ENCODE measurements around the gene FOXP2. TPM values are rescaled to one million over a fixed set of nuclear protein-coding genes. Genes with fewer than 3 reads are reported as not detected.

Gene FOXP2
- total RNA-seq, 1 experiment from 2014 or later: 0.17 TPM

DNA sequence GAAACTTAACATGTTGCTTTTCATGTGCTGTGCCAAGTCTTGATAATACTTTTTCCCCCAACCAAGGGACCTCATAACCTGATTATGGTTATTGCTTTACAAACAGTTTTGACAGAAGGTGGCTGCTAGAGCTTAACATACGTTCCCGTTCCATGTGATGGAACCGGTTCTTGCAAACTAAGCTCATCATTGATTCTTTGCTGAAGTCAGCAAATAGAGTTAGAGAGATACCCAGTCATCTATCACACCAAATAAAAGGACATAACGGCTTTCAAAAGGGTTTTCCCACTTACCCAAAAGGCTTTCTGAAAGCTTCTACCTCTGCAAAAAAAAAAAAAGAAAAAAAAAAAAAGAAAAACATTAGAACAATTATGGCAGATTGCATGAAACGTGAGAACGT, 277.0 kb downstream of the FOXP2 start:
- Mint-ChIP-seq H3K4me1 (peaks cover 42% of the 10 kb centered on the region), H3K4me3 (no peak overlapping the region), H3K9me3 (no peaks in the 10 kb centered on the region), H3K27me3 (ENCODE audit: low read depth) (no peaks in the 10 kb centered on the region; the same call in 1 of the 2 replicates), H3K27ac (no peak overlapping the region), H3K36me3 (no peaks in the 10 kb centered on the region)
- ChIA-PET CTCF (interaction anchor here (0.7 kb wide), 1 partner anchor 32 kb away, joined by 3 read pairs; no protein-coding TSS in a partner anchor), POLR2A (interaction anchor here (0.6 to 0.7 kb wide), 2 partner anchors 278 to 988 kb away, joined by 3 read pairs; no protein-coding TSS in a partner anchor)
- ATAC-seq: no peak
- no peak for DNase-seq (ENCODE audit: low spot score)
- TF ChIP-seq, protein P1, sequence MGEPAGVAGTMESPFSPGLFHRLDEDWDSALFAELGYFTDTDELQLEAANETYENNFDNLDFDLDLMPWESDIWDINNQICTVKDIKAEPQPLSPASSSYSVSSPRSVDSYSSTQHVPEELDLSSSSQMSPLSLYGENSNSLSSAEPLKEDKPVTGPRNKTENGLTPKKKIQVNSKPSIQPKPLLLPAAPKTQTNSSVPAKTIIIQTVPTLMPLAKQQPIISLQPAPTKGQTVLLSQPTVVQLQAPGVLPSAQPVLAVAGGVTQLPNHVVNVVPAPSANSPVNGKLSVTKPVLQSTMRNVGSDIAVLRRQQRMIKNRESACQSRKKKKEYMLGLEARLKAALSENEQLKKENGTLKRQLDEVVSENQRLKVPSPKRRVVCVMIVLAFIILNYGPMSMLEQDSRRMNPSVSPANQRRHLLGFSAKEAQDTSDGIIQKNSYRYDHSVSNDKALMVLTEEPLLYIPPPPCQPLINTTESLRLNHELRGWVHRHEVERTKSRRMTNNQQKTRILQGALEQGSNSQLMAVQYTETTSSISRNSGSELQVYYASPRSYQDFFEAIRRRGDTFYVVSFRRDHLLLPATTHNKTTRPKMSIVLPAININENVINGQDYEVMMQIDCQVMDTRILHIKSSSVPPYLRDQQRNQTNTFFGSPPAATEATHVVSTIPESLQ (CRISPR knock-in tag; IDR thresholded peaks at IDR 0.05): no peak
- TF ChIP-seq JAZF1 (CRISPR knock-in tag; IDR thresholded peaks at IDR 0.05) (no peak), RORB (CRISPR knock-in tag; IDR thresholded peaks at IDR 0.05) (no peak), FOXJ3 (CRISPR knock-in tag; IDR thresholded peaks at IDR 0.05; ENCODE audit: borderline replicate concordance) (no peak), TCF7 (CRISPR knock-in tag; IDR thresholded peaks at IDR 0.05; ENCODE audit: low read depth) (no peak), MAX (CRISPR knock-in tag; IDR thresholded peaks at IDR 0.05) (no peak), IRF2 (CRISPR knock-in tag; IDR thresholded peaks at IDR 0.05; ENCODE audit: borderline replicate concordance, low read depth) (no peak), MXD4 (CRISPR knock-in tag; IDR thresholded peaks at IDR 0.05; ENCODE audit: borderline replicate concordance) (no peak), GABPB1 (CRISPR knock-in tag; IDR thresholded peaks at IDR 0.05) (no peak), EMX1 (CRISPR knock-in tag; IDR thresholded peaks at IDR 0.05) (no peak)
- TF ChIP-seq, protein P2, sequence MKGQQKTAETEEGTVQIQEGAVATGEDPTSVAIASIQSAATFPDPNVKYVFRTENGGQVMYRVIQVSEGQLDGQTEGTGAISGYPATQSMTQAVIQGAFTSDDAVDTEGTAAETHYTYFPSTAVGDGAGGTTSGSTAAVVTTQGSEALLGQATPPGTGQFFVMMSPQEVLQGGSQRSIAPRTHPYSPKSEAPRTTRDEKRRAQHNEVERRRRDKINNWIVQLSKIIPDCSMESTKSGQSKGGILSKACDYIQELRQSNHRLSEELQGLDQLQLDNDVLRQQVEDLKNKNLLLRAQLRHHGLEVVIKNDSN (CRISPR knock-in tag; IDR thresholded peaks at IDR 0.05): no peak
- TF ChIP-seq, protein P3, sequence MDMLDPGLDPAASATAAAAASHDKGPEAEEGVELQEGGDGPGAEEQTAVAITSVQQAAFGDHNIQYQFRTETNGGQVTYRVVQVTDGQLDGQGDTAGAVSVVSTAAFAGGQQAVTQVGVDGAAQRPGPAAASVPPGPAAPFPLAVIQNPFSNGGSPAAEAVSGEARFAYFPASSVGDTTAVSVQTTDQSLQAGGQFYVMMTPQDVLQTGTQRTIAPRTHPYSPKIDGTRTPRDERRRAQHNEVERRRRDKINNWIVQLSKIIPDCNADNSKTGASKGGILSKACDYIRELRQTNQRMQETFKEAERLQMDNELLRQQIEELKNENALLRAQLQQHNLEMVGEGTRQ (CRISPR knock-in tag; IDR thresholded peaks at IDR 0.05): no peak

DNA sequence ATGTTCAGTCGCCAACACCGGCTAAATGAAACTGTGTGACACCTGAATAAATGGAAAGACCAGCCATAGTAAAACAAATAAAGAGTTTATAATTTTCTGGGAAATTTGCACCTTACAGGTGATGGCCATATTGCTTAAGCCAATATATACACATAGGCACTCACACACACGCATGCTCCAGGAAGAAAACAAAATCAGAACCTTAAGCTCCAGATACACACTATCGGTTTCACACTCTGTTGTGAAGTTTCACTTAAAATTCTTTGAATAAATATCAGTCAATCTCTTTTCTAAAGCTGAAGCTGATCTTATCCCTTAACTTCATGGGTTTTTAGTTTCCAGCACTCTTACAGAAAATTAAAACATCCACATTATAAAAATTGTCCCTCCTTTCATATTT, 280.6 kb downstream of the FOXP2 start:
- ChIA-PET POLR2A (no interaction called here), CTCF (interaction anchor here (2.3 kb wide), 1 partner anchor 32 kb away, joined by 5 read pairs; no protein-coding TSS in a partner anchor)
- DNase-seq (ENCODE audit: low spot score) (no peak), ATAC-seq (no peak)
- no peak overlapping the region for H3K27ac Mint-ChIP-seq
- TF ChIP-seq, protein P4, sequence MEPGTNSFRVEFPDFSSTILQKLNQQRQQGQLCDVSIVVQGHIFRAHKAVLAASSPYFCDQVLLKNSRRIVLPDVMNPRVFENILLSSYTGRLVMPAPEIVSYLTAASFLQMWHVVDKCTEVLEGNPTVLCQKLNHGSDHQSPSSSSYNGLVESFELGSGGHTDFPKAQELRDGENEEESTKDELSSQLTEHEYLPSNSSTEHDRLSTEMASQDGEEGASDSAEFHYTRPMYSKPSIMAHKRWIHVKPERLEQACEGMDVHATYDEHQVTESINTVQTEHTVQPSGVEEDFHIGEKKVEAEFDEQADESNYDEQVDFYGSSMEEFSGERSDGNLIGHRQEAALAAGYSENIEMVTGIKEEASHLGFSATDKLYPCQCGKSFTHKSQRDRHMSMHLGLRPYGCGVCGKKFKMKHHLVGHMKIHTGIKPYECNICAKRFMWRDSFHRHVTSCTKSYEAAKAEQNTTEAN (CRISPR knock-in tag; IDR thresholded peaks at IDR 0.05): no peak
- no peaks in the 10 kb centered on the region; the same call in 1 of the 2 replicates for H3K27me3 Mint-ChIP-seq (ENCODE audit: low read depth)
- H3K4me1 Mint-ChIP-seq: peaks cover 10% of the 10 kb centered on the region
- H3K4me3 Mint-ChIP-seq: no peak overlapping the region
- no peaks in the 10 kb centered on the region for H3K9me3 Mint-ChIP-seq
- no peaks in the 10 kb centered on the region for H3K36me3 Mint-ChIP-seq

DNA sequence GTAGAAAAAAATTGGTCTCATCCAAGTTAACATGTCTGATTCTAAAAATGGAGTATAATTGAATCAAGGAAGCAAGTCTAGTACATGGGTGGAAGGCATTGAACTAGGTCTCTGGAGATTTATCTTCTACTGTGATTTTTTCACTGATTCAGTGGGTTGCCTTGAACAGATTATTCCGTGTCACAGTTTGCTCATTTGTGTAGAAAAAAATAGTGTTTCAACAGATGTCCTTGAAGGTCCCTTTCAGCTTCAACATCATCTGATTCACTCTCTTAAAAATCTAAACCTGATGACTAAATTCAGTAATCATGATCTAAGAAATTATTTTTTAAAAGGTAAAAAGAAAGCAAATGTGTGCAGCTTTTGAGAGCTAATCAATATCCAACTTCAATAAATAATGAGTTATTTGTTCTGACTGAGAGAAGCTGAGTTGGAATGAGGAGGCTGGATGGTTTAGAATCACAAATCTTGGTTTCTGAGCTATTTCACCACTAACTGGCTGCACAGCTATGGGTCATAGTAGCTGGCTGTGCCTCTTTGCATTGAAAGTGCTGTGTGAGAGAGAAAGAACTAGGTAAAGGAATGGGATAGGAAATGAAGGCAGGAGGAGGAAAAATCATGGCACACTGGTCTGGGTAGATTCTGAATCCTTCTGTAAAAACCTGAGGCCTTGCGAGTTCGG, 285.8 kb downstream of the FOXP2 start:
- TF ChIP-seq NFYB (CRISPR knock-in tag; conservative IDR thresholded peaks at IDR 0.05; ENCODE audit: low read depth): no peak
- no peaks in the 10 kb centered on the region for H3K36me3 Mint-ChIP-seq
- H3K4me1 Mint-ChIP-seq: no peaks in the 10 kb centered on the region
- ATAC-seq (no peak), DNase-seq (ENCODE audit: low spot score) (no peak)
- CTCF ChIA-PET: no interaction called here
- no peaks in the 10 kb centered on the region; the same call in 1 of the 2 replicates for H3K27me3 Mint-ChIP-seq (ENCODE audit: low read depth)
- no peak overlapping the region for H3K27ac Mint-ChIP-seq
- POLR2A ChIA-PET: no interaction called here
- H3K4me3 Mint-ChIP-seq: no peak overlapping the region
- no peaks in the 10 kb centered on the region; the same call in 1 of the 2 replicates for H3K9me3 Mint-ChIP-seq

All from WTC11 (cell line).